NOMO-1 treated with DMSO at 0.1 percent for 48 hours (cell line): ENCODE measurements around the gene PPP2R1A.

ENCODE experiments used
- DNase-seq: peaks from one replicate; lab custom pipeline; 2025; ENCODE audit not compliant: unreplicated experiment; lab: John Stamatoyannopoulos, UW

The PPP2R1A gene

DNA sequence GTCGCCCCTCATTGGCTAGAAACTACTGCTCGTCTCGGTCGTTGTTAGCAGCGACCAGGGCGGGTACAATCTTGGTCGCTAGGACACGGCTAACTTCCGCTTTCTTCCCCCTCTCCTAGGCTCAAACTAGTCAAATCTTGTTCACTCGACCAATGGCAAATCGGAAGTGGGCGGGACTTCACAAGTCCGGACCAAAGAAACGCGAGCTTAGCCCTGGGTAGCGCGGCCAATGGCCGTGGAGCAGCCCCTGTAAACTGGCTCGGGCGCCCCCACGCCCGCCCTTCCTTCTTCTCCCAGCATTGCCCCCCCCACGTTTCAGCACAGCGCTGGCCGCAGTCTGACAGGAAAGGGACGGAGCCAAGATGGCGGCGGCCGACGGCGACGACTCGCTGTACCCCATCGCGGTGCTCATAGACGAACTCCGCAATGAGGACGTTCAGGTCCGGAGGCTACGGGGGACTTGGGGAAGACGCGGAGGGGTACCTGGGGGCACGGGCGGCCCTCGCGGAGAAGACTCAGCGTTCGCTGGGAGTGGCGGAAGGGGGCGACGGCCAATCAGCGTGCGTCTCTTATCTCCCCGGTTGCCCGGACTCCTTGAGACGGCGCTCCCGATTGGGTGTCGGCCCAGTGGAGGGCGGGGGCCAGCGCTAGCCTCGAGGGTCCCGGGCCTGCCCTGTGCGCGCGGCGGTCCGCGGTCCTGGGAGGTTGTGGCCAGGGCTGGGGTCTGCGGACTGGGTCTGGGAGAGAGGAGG, at the start of gene PPP2R1A:
Gene PPP2R1A, plus strand, starts transcription at position 318 of the 752 bp plus-strand sequence. Its CDS starts 45 bp downstream, at position 363.
- peak; percentile 100 for DNase-seq

DNA sequence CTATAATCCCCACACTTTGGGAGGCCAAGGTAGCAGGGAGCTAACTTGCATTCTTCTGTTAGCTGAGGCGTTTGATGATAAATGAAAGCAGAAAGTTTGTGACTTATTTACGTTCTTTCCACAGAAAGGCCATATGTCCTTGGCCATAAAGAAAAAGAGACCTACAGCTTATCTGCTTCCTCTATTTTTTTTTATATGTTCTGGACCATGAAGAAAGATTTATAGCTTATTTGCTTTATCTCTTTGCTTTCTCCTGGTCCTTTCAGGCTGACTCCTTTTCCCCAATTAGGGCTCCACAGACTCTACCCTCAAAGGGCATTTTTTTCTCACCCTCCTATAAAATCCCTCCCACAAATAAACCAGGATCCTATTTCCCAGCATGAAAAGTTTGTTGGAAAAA, 48.6 kb upstream of the PPP2R1A start:
- no peak for DNase-seq

GRCh38 chr19:52142001-52142595, 47.8 kb upstream of the PPP2R1A start:
- no peak for DNase-seq

- DNase-seq: no peak
Measured at GRCh38 chr19:52148256-52148655, 41.6 kb upstream of the PPP2R1A start.

DNA sequence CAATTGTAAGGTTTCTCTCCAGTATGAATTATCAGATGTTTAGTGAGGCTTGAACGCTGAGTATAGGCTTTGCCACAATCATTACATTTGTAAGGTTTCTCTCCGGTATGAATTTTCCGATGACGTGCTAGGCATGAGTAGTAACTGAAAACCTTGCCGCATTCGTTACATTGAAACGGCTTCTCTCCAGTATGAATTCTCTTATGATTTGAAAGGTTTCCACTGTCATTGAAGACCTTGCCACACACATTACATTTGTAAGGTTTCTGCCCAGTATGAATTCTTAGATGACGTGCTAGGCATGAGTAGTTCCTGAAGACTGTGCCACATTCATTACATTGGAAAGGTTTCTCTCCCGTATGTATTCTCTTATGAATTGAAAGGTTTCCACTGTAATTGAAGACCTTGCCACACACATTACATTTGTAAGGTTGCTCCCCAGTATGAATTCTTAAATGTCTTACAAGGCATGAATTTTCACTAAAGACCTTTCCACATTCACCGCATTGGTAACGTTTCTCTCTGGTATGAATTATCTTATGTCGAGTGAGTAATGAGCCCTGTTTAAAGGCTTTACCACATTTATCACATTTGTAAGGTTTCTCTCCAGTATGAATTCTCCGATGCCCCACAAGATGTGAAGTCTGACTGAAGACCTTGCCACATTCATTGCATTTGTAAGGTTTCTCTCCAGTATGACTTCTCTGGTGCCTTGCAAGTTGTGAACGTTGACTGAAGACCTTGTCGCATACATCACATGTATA, 34.1 kb upstream of the PPP2R1A start:
- DNase-seq: no peak

GRCh38 chr19:52170304-52170703, 19.5 kb upstream of the PPP2R1A start:
- no peak for DNase-seq

DNA sequence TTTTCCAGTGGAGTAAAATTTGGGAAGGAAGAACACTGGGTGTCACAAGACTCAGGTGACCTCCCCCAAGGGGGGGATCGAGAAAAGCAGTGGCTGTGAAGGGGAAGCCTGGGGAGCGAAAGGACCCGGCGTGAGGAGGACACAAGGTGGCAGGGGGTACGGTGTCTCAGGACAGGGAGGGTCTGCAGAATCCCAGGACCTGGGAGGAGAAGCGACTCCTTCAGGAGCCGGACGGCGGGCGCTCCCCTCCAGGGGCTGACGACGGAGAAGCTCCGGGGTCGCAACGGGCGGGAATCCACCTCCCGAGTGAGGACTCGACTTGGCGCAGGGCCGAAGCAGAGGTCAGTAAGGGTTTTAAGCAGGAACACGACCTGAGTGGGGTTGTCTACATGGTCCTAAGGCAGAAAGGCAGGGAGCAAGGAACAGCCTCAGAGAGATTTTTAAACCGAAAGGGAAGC, 19.0 kb upstream of the PPP2R1A start:
- DNase-seq: no peak

DNA sequence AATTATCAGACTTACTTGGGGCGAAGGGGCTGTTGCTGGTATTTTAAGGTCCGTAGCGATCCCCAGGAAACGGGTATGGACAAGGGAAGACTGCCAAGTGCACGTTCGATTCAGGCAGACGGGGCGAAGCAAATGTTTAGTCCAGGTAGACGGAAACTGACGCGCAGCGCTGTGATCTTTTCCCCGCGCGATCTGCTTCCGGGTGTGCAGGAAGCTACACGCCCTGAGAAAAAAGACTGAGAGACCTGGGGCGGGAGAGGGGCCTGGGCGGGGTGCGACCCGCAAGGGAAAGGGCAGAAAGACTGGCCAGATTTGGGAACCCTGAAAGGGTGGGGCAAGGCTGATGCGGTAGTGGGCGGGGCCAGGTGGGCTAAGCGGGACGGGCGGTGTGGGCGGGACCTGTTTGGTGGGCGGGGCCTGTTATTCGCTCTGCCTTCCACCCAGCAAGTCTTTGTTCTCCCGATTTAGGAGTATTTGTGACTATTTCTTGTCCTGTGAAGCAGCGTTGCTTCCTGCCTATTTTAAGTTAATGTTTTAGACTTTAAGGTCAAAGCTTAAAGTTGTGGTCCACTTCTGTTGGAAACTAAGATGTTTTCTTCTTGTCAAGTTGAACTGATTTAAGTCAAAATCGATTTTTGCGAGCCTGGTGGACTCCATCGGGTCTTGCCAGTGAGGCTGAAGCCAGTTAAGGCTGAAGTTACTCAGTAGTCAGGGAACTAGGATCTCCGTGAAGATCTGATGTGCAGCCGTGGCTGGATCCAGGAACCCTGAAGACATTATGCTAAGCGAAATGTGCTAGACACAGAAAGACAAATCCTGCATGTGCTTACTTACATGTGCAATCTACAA, 18.3 kb upstream of the PPP2R1A start, which contains the start of gene ZNF836:
Gene ZNF836, minus strand, starts transcription at position 301 of the 849 bp plus-strand sequence. CDS start 3,549 bp downstream, outside the sequence.
- DNase-seq: peak; percentile 59

DNA sequence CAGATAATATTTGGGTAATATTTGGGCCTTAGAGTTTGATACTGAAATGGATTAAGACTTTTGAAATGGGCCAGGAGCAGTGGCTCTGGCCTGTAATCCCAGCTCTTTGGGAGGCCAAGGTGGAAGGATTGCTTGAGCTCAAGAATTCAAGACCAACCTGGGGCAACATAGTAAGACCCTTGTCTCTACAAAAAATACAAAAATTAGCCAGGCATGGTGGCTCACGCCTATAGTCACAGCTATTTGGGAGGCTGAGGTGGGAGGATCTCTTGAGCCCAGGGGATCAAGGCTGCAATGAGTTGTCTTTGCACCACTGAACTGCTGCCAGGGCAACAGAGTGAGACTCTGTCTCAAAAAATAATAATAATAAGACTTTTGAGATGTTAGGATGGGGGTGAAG, 17.5 kb upstream of the PPP2R1A start:
- no peak for DNase-seq

DNA sequence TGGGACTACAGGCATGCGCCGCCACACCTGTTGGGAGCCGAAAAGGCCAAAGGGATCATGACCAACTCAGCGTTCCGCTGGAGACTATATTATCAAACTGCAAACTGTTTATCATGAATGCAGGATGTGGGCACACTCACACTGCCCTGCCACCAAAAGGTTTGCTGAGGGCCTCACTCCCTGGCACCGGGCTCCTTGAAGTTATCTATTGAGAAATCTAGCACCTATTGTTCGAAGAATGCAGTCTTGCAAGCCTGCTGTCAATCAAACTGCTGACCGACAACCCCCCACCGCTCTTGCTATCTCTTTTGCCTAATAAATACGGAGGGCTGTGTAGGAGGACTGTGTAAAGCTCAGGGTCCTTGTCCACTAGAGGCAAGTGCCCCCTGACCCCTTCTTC, 13.3 kb upstream of the PPP2R1A start:
- no peak for DNase-seq

GRCh38 chr19:52187407-52187806, 2.4 kb upstream of the PPP2R1A start:
- no peak for DNase-seq

DNA sequence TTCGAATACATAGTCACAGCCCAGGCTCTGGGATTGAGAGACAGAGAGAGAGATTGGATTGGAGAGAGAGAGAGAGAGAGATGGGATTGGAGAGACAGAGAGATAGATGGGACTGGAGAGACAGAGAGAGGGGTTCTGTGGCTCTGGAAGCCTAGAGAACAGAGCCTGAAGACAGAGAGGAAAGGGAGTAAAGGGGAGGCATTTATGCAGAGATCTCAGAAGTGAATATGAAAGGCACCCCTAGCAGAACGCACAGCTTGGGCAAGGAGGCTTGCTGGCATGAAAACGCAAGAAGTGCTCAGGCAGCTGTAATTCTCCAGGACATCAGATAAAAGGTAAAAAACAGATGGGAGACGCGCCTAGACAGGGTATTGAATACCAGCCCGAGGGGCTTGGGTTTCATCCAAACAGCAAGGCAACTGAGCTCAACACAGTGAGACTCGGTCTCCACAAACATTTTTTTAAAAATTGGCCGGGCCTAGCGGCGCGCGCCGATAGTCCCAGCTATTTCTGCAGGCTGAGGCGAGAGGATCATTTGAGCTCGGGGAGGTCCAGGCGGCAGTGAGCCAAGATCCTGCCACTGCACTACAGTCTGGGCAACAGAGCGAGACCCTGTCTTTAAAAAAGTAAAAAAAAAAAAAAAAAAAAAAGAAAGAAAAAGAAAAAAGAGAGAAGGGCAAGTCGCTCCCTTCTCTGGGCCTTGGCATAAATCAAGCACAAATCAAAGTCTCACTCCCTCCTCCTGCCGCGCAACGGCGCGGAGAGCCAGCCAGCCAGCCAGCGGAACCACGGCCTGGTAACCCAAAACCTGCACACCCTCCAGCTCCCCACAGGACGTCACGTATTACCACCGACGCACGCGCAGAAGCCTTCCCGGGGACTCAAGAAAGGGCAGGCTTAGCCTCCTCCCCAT, 774 bp upstream of the PPP2R1A start:
- DNase-seq: peak; percentile 2

- DNase-seq: peak; percentile 8
Measured at GRCh38 chr19:52190487-52191293, 838 bp downstream of the PPP2R1A start.

- no peak for DNase-seq
Measured at GRCh38 chr19:52191389-52191788, 1.5 kb downstream of the PPP2R1A start.

- DNase-seq: no peak
Measured at GRCh38 chr19:52191951-52192350, 2.1 kb downstream of the PPP2R1A start.

DNA sequence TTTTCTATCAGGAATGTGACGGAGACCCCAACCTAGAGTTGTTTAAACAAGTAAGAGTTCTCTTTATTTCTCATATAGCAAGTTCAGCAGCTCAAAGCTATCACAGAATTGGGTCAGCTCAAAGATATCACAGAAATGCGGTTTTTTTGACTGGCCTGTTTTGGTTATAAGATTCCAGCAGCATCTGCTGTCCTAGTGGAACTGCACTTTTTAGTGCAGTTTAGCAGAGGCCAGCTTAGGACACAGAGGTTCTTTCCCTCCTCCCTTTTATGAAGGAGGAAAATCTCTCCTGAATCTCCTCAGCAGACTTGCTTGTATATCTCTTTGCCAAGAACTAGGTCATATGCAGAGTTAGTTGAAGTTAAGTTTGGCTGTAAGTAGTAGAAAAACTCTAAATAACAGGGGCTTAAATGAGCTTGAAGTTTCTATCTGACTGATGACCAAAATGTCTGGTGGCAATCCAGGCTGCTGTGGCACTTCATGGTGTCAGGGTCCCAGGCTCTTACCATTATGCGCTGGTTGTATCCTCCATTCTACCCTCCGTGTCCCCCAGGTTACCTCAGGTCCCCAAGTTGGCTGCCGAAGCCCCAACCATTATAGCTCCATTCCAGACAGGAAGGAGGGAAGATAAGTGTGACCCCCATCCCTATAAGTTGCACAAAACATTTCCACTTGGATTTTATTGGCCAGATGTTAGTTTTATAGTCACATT, 6.6 kb downstream of the PPP2R1A start:
- DNase-seq: no peak

GRCh38 chr19:52197964-52198363, 8.1 kb downstream of the PPP2R1A start:
- no peak for DNase-seq

- no peak for DNase-seq
Measured at GRCh38 chr19:52198678-52199077, 8.8 kb downstream of the PPP2R1A start.
